ENCODE results near the gene GP1BB.
"Not testable (repeated sequence)": the region's sequence is repeated elsewhere in the genome, so short reads cannot be mapped to it uniquely, and the experiment has no call there.

GP1BB gene

GRCh38 chr22:19723232-19723982 lies at the start of gene GP1BB:
Gene GP1BB (plus strand): TSS chr22:19723539. CDS start chr22:19723570, 31 bp downstream.
- DNase-seq, result no peak

GRCh38 chr22:19673660-19674059 lies 49.7 kb upstream of the GP1BB start:
- DNase-seq, result no peak

- DNase-seq, result no peak
Observed at GRCh38 chr22:19674129-19674928, 49.0 kb upstream of the GP1BB start.

- no peak for DNase-seq
Observed at GRCh38 chr22:19674929-19675253, 48.4 kb upstream of the GP1BB start.

- DNase-seq, result no peak
Observed at GRCh38 chr22:19675428-19675827, 47.9 kb upstream of the GP1BB start.

GRCh38 chr22:19676437-19676836 lies 46.9 kb upstream of the GP1BB start:
- DNase-seq, result not testable (repeated sequence)

GRCh38 chr22:19678949-19679521 lies 44.3 kb upstream of the GP1BB start:
- DNase-seq, result no peak

- DNase-seq, result no peak
Observed at GRCh38 chr22:19679522-19680101, 43.7 kb upstream of the GP1BB start.

GRCh38 chr22:19680287-19680881 lies 43.0 kb upstream of the GP1BB start:
- DNase-seq, result no peak

GRCh38 chr22:19680911-19681862 lies 42.2 kb upstream of the GP1BB start:
- no peak for DNase-seq

GRCh38 chr22:19681863-19682245 lies 41.5 kb upstream of the GP1BB start:
- DNase-seq, result no peak

- no peak for DNase-seq
Observed at GRCh38 chr22:19686946-19687345, 36.4 kb upstream of the GP1BB start.

- DNase-seq, result no peak
Observed at GRCh38 chr22:19687561-19688300, 35.6 kb upstream of the GP1BB start.

- DNase-seq, result no peak
Observed at GRCh38 chr22:19688301-19689290, 34.7 kb upstream of the GP1BB start.

- DNase-seq, result no peak
Observed at GRCh38 chr22:19689408-19689807, 33.9 kb upstream of the GP1BB start.

GRCh38 chr22:19691007-19691720 lies 32.2 kb upstream of the GP1BB start:
- no peak for DNase-seq

- DNase-seq, result no peak
Observed at GRCh38 chr22:19691721-19692341, 31.5 kb upstream of the GP1BB start.

- DNase-seq, result no peak
Observed at GRCh38 chr22:19693581-19693980, 29.8 kb upstream of the GP1BB start.

Measured in midbrain (tissue), 1 donor.